Hepatocyte (in vitro differentiated cells): ENCODE results near the gene GPR82. TPM values are rescaled to one million over a fixed set of nuclear protein-coding genes. Genes with fewer than 3 reads are reported as not detected.

Experiments
- DNase-seq: peaks from one replicate; pipeline ENCODE4 v3.0.0-alpha.2; 2016; ENCODE audit warnings: low spot score
- H2AFZ ChIP-seq: fragments of 200-600 bp; sonication (generic); 2 replicates; pipeline ENCODE4 v1.6.0; 2016; ENCODE audit warnings: antibody characterized with exemption, mild to moderate bottlenecking
- H3K27ac ChIP-seq: fragments of 200-600 bp; sonication (generic); 2 replicates; pipeline ENCODE4 v1.5.1; 2016; ENCODE audit warnings: mild to moderate bottlenecking
- H3K27me3 ChIP-seq: fragments of 200-600 bp; sonication (generic); 2 replicates; pipeline ENCODE4 v1.6.1; 2016
- H3K36me3 ChIP-seq: fragments of 200-600 bp; sonication (generic); replicated peaks from 2 replicates; pipeline ENCODE4 v1.5.1; 2016; ENCODE audit warnings: low read depth; ENCODE audit not compliant: insufficient read depth
- H3K4me1 ChIP-seq: fragments of 200-600 bp; sonication (generic); 2 replicates; pipeline ENCODE4 v1.5.1; 2016; ENCODE audit warnings: mild to moderate bottlenecking, moderate library complexity; ENCODE audit not compliant: insufficient read depth
- H3K4me2 ChIP-seq: fragments of 200-600 bp; sonication (generic); 2 replicates; pipeline ENCODE4 v1.6.0; 2016
- H3K4me3 ChIP-seq: fragments of 200-600 bp; sonication (generic); 2 replicates; pipeline ENCODE4 v1.5.1; 2016; ENCODE audit warnings: mild to moderate bottlenecking
- H3K79me2 ChIP-seq: fragments of 200-600 bp; sonication (generic); 2 replicates; pipeline ENCODE4 v1.6.0; 2017; ENCODE audit warnings: mild to moderate bottlenecking
- H3K9me2 ChIP-seq: fragments of 200-600 bp; sonication (generic); replicated peaks from 2 replicates; pipeline ENCODE4 v1.6.0; 2017; ENCODE audit warnings: mild to moderate bottlenecking; ENCODE audit not compliant: insufficient read depth
- H3K9me3 ChIP-seq: fragments of 200-600 bp; sonication (generic); 2 replicates; pipeline ENCODE4 v1.5.1; 2016; ENCODE audit warnings: low read depth, mild to moderate bottlenecking
- H4K20me1 ChIP-seq: fragments of 200-600 bp; sonication (generic); 2 replicates; pipeline ENCODE4 v1.6.0; 2016; ENCODE audit warnings: mild to moderate bottlenecking; ENCODE audit not compliant: insufficient read depth, poor library complexity, severe bottlenecking
- EZH2 ChIP-seq: fragments of 200-600 bp; sonication (generic); IDR thresholded peaks from 2 replicates; pipeline ENCODE4 v1.6.1; 2016; ENCODE audit warnings: antibody characterized with exemption, mild to moderate bottlenecking, borderline replicate concordance
- EZH2phosphoT487 ChIP-seq: fragments of 200-600 bp; sonication (generic); IDR thresholded peaks from one replicate; pipeline ENCODE4 v1.6.1; 2018; ENCODE audit warnings: antibody characterized with exemption, mild to moderate bottlenecking, low read depth, moderate library complexity; ENCODE audit not compliant: unreplicated experiment, severe bottlenecking
- WGBS: methylation state at CpG from one replicate; pipeline ENCODE4 v1.1.6; 2016; ENCODE audit warnings: low lambda C conversion rate; ENCODE audit errors: missing lambda C conversion rate; 5-methylcytosine and 5-hydroxymethylcytosine counted together
- polyA plus RNA-seq: library from polyadenylated mRNA; unstranded; fragments of >200 nt; fragmentation: Nextera tagmentation; extraction: Ambion mirVana; gene quantifications from 2 replicates; pipeline ENCODE4 v1.2.1, GENCODE V29; 2016
- total RNA-seq: library from RNA; depleted of rRNA; stranded (reverse); fragments of >200 nt; gene quantifications from 2 replicates; pipeline ENCODE4 v1.2.3, GENCODE V29; 2014
- TF ChIP-seq, protein P1 (sequence below): fragments of 200-600 bp; sonication (generic); IDR thresholded peaks from 2 replicates; pipeline ENCODE4 v1.5.1; 2016; ENCODE audit warnings: antibody characterized with exemption, mild to moderate bottlenecking; ENCODE audit not compliant: poor library complexity

Gene GPR82
- total and polyA plus RNA-seq, 2 experiments from 2014 or later = 0.20 to 0.69 TPM

DNA sequence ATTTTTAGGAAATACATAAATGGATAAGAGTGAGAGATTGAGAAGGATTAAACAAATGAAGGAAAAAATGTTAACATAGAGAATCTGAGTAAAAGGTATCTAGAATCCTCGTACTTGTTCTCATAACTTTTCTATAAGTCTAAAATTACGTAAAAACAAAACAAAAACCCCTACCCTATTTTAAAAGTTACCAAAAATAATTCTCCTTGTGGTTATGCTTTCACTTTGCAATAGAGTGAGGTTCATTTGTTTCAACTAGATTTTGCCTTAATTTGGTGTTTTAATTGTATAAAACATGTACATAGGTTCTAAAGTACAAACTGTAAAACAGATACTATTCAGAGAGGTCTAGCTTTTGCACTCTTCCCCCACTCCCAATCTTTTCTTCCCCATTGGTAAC is 39.0 kb upstream of the GPR82 start:
- WGBS = 80% methylated on average over 2 of the region's 2 CpGs
- Histone ChIP-seq H3K27ac (no peak overlapping the region), H3K4me2 (no peak overlapping the region), H4K20me1 (no peaks in the 10 kb centered on the region), H3K9me2 (no peaks in the 10 kb centered on the region), H3K4me3 (no peak overlapping the region), H3K27me3 (no peaks in the 10 kb centered on the region), H3K36me3 (no peaks in the 10 kb centered on the region), H3K4me1 (no peaks in the 10 kb centered on the region), H2AFZ (no peak overlapping the region), H3K9me3 (no peaks in the 10 kb centered on the region), H3K79me2 (no peaks in the 10 kb centered on the region)
- TF ChIP-seq, protein P1, sequence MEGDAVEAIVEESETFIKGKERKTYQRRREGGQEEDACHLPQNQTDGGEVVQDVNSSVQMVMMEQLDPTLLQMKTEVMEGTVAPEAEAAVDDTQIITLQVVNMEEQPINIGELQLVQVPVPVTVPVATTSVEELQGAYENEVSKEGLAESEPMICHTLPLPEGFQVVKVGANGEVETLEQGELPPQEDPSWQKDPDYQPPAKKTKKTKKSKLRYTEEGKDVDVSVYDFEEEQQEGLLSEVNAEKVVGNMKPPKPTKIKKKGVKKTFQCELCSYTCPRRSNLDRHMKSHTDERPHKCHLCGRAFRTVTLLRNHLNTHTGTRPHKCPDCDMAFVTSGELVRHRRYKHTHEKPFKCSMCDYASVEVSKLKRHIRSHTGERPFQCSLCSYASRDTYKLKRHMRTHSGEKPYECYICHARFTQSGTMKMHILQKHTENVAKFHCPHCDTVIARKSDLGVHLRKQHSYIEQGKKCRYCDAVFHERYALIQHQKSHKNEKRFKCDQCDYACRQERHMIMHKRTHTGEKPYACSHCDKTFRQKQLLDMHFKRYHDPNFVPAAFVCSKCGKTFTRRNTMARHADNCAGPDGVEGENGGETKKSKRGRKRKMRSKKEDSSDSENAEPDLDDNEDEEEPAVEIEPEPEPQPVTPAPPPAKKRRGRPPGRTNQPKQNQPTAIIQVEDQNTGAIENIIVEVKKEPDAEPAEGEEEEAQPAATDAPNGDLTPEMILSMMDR = no peak
- TF ChIP-seq EZH2 = no peak
- DNase-seq = no peak

GRCh38 chrX:41686788-41687187 is 37.2 kb upstream of the GPR82 start:
- Histone ChIP-seq H3K9me2 (no peaks in the 10 kb centered on the region), H3K27me3 (no peaks in the 10 kb centered on the region), H3K9me3 (no peaks in the 10 kb centered on the region), H3K27ac (no peak overlapping the region), H3K4me1 (no peaks in the 10 kb centered on the region), H3K4me3 (no peak overlapping the region), H3K4me2 (no peak overlapping the region), H3K36me3 (no peaks in the 10 kb centered on the region), H4K20me1 (no peaks in the 10 kb centered on the region), H3K79me2 (no peaks in the 10 kb centered on the region), H2AFZ (no peak overlapping the region)
- 78% methylated on average over 4 of the region's 4 CpGs for WGBS
- TF ChIP-seq EZH2phosphoT487 (no peak), EZH2 (no peak)
- TF ChIP-seq, protein P1 = no peak
- DNase-seq = no peak

DNA sequence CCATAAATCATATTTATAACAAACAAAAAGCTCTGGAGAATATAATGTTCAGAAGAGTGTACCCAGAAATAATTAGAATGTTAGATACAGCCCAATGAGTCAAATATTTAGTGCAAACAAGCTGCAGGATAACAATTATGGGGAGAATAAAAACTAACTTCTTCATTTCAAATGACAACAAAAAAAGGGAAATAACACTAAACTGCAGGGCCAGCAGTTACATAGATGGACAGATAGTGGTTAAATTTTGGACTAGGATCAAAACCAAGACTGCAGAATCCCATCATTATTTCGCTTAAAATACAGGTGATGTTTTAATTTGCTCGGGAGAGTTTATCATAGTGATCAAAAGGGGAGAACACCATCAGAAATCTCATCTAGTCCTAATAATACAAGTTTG is 35.8 kb upstream of the GPR82 start:
- H3K9me2 ChIP-seq = no peaks in the 10 kb centered on the region
- no peaks in the 10 kb centered on the region for H3K27me3 ChIP-seq
- H3K27ac ChIP-seq = no peak overlapping the region
- no peaks in the 10 kb centered on the region for H3K4me1 ChIP-seq
- H3K4me3 ChIP-seq = no peak overlapping the region
- H3K9me3 ChIP-seq = no peaks in the 10 kb centered on the region
- TF ChIP-seq EZH2phosphoT487 (no peak), EZH2 (no peak)
- TF ChIP-seq, protein P1 = no peak
- 82% methylated on average over 2 of the region's 2 CpGs for WGBS
- no peak for DNase-seq
- H2AFZ ChIP-seq = no peak overlapping the region
- H3K79me2 ChIP-seq = no peaks in the 10 kb centered on the region
- H4K20me1 ChIP-seq = no peaks in the 10 kb centered on the region
- no peak overlapping the region for H3K4me2 ChIP-seq
- H3K36me3 ChIP-seq = no peaks in the 10 kb centered on the region

DNA sequence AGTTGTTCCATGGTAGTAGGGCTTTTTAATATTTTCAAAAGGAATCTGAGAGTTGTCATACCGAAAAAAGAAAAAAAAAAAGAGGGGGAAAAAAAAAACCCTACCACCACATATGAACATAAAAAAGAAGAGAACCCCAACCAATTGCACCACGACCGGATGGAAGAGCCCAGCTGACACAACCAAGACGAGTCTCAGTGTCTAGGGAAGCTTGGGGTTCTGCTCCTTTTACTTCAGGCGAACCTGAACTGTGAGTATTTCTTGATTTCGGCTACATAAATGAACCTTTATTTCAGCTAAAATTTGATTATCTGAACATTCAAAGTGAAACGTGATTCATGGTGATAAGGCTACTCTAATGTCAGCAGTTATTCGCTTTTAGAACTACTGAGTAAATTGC is 35.1 kb upstream of the GPR82 start, which contains the start of gene GPR34:
Gene GPR34 (plus strand): TSS at position 139 of the 400 bp plus-strand sequence. CDS start 6,661 bp downstream, outside the sequence.
- no peak within 1 kb of the TSS for H3K27ac ChIP-seq
- TF ChIP-seq EZH2 = no peak
- no peak for TF ChIP-seq EZH2phosphoT487
- TF ChIP-seq, protein P1 = no peak

More for the DNA sequence above, 35.1 kb upstream of the GPR82 start, which contains the start of gene GPR34:
- Histone ChIP-seq H4K20me1 (no peaks in the 10 kb centered on the region), H3K4me3 (no peak within 1 kb of the TSS), H3K9me3 (no peaks in the 10 kb centered on the region), H3K36me3 (no peaks in the 10 kb centered on the region), H3K4me1 (no peaks in the 10 kb centered on the region), H3K9me2 (no peaks in the 10 kb centered on the region), H3K79me2 (no peaks in the 10 kb centered on the region), H3K4me2 (no peak within 1 kb of the TSS), H3K27me3 (no peaks in the 10 kb centered on the region), H2AFZ (no peak within 1 kb of the TSS)
- DNase-seq = no peak
- whole genome bisulfite sequencing = 71% methylated on average over 8 of the region's 8 CpGs
